NOMO-1 treated with DMSO at 0.1 percent for 48 hours (cell line): ENCODE measurements around the gene HSDL1.

Source experiments
- DNase-seq: peaks from one replicate; lab custom pipeline; 2025; ENCODE audit not compliant: unreplicated experiment; lab: John Stamatoyannopoulos, UW

HSDL1 gene

DNA sequence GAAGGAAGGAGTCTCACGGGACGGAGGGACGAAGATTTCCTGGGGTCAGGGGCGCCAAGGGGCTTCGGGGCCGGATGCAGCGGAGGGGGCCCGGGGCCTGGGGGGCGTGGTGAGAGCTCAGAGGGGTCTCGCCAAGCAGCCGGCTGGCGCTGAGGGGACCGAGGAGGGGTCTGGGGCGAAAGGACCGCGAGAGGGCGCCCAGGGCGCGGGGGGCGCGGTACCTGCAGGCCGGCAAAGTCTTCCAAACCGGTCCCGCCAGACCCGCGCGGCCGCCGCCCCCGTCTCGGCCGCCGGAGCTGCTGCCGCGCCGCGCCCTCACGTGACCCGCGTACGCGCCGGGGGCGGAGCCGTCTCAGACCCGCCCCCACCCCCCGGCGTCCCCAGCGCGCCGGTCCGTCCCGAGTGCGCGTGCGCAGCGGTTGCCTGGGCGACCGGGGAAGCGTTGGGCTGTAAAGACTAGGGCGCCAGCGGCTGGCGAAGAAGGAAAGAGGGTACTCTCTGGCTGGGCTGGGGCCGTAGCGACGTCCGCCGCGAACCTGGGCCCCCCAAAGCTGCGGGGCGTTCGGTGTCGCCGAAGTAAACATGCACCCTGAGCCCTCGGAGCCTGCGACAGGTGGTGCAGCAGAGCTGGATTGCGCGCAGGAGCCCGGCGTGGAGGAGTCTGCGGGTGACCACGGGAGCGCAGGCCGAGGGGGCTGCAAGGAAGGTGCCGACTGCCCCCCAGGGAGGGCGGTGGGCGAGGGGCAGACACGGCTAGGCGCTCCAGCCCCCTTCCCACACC is at the start of gene HSDL1, which contains the start of gene DNAAF1:
HSDL1 (minus strand) TSS at position 319 of the 781 bp plus-strand sequence. CDS start 13,856 bp downstream, outside the sequence.
DNAAF1 (plus strand) TSS at position 450 of the 781 bp plus-strand sequence; CDS start at position 583, 133 bp downstream.
- peak; percentile 59 for DNase-seq

DNA sequence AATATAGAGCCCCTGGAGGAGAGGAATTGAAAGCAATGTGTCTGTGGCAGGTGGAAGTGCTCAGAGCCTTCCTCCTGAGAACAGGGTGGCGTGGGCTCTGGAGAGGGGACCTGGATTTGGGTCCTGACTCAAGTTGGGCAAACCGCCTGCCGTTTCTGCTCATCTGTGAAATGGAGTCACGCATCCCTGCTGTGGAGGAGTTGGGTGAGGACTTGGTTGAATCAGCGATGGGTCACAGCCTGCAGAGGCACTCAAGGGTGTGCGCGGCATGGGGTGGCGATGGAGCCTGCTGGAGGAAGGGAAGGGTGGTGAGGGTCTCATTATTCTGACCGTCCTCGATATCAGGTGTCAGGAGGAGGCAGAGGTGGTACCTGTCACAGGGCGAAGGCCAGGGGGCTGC is 49.0 kb upstream of the HSDL1 start:
- no peak for DNase-seq

DNA sequence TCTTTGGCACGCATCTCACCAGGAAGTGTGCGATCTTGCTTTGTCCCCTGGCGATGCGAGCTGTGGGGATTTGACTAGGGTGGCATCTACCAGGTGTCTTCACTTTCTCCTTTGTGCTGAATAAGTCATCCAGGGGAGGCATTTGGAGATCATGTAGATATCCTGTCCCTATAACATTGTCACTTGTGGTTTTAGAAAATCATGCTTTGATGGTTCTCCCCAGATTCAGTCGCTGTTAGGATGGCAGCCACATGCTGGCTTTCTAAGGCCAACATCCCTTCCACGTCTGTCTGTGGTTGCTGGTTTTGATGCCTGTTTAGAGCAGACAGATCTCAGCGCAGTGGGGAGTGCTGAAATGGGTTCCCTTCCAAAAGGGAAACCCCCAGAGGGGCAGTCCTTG is 48.5 kb upstream of the HSDL1 start:
- DNase-seq, result no peak

DNA sequence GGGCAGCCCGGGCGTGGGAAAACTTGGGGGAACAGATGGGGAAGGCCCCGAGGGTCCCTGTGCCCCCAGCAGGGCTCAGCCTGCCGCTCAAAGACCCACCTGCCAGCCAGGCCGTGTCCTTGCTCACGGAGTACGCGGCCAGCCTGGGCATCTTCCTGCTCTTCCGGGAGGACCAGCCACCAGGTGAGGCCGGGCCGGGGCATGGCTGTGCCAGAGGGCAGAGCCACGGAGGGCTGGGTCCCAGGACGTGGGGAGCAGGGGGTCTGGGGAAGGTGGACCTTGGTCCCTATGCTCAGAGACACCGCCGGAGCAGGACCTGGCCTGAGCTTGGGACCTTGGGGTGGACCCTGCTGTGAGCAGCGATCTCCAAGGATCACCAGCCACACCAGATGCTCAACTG is 46.5 kb upstream of the HSDL1 start:
- no peak for DNase-seq

GRCh38 chr16:84190731-84191388 is 45.9 kb upstream of the HSDL1 start, which contains the start of gene ADAD2:
TSS of gene ADAD2 (plus strand) at chr16:84191157. CDS start at chr16:84191231, 74 bp downstream.
- DNase-seq, result no peak

DNA sequence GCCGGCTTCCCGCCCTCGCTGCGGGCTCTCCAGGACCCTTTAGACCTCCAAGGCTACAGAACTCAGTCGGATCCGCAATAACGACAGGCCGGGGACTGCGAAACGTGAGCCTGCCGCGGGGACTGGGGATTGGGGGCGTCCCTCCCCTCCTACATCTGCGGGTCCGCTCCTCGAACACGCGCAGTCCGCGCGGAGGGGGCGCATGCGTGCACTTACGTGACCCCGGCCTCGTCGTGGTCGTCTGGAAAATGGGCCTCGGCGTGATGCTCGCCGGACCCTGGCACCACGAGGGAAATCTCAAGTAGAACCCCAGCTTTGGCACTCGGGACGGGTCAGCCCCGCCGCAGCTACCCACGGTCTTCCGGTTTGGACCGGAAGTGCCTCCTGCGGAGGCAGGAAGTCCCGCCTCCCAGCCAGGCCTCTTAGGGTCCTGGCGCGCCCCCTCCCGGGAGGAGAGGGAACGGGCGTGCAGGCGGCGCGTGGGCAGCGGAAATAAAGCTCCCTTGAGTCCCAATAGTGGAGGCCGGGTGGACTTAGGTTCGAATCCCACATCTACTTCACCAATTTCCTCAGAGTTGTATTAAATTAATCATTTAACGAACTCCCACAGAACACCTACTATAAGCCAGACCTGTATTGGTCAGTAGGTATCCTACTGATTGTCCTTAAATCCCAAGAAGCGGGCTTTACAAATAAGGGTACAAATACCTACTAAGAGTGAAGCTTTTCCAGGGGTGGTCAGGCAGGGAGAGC is 41.9 kb upstream of the HSDL1 start, which contains the start of gene TAF1C:
TAF1C (minus strand) TSS at position 373 of the 753 bp plus-strand sequence. CDS start 2,069 bp downstream, outside the sequence.
- peak; percentile 86 for DNase-seq

DNA sequence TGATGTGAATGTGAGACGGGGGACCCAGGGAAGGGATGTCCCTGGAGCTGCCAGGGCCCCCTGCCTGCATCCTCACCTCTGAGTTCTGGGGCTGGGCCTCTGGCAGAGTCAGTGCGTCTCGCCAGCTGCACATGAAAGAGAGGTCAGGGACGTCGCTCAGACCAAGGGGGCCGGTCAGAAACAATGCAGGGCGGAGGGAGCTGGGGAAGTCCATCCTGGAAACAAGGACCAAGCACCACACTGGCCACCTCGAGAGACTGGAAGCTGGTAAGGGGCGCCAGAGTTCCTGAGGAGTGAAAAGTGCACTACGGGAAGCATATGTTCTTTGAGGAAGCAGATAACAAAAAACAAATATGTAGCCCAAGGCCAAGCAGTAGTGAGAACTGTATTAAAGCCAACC is 39.8 kb upstream of the HSDL1 start:
- DNase-seq, result no peak

DNA sequence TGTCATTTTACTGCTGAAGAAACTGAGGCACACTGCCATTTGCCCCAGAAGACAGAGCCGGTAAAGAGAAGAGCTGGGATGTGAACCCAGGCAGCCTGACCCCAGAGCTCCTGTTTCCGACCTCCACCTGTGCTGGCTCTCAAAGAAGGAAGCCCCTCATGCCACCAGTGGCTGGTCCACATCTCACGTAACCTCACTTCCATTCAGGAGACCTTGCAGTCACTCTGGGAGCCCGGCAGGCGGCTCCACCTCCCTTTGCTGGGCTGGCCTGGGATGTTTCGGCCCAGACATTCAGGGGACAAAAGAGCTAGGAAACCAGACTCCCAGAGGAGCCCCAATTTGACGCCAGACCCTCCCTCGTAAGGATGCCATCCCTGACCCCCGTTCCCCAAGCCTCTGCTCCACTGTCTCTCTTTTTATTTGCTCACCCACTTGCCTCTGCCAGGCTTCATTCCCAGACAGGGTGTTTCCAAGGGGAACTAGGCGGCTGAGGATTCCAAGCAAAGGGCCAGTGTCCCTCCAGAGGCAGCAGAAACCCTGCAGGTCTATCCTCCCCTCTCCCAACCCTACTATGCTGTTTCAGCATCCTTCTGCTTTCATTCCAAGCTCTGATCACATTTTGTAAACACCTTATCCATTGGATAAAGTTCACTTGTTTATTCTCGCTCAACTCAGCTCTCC is 39.1 kb upstream of the HSDL1 start:
- DNase-seq, result no peak

DNA sequence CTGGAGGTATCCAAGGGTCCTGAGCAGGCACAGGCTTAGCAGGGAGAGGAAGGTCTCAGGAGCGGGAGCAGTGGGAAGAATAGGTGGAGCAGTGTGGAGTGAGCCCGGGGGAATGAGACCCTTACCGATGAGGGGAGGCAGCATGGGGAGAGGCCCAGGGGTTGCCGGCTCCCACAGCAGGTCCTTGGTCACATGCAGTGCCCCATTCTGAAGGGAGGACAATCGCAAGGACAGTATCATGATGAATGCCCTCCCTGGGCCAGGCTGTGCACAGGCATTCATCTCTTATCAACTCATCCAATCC is 38.5 kb upstream of the HSDL1 start:
- no peak for DNase-seq

- no peak for DNase-seq
These were observed 37.9 kb upstream of the HSDL1 start for GRCh38 chr16:84182680-84183571.

- no peak for DNase-seq
These were observed 37.1 kb upstream of the HSDL1 start for GRCh38 chr16:84182104-84182503.

DNA sequence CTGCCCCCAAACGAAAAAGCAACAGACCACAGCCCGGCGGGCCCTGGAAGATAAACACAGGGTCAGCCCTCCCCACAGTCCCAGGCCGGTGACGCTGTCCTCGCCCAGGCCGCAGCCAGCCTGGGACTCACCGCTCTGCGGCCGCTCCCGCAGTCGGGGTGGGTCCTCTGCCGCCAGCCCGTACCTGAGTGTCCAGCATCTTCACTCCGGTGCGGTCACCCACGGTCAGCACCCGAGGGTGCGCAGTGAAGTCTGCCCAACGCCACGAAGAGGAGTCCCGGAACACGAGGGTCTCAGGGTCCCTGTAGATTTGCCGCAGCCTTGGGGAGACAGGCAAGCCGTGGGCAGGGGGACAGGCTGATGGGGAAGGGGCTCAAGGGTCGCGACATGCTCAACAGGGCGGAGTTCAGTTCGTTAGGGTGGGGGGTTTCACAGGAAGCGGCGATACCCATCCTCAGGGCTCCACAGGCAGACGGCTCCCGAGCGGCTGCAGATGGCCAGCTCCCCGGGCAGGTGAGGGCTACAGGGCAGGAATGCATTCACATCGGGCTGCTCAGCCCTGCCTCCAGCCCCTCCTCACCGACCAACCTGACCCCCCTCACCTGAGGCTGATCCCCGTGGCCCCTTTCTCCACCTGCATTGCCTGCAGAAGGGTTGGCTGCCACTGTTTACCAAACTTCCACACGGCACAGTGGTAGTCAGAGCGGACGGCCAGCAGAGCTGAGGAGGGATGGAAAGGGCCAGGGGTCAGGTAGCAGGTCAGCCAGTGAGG is 36.4 kb upstream of the HSDL1 start:
- no peak for DNase-seq

GRCh38 chr16:84180519-84181140 is 35.7 kb upstream of the HSDL1 start:
- no peak for DNase-seq

- no peak for DNase-seq
These were observed 34.8 kb upstream of the HSDL1 start for GRCh38 chr16:84179612-84180320.

DNA sequence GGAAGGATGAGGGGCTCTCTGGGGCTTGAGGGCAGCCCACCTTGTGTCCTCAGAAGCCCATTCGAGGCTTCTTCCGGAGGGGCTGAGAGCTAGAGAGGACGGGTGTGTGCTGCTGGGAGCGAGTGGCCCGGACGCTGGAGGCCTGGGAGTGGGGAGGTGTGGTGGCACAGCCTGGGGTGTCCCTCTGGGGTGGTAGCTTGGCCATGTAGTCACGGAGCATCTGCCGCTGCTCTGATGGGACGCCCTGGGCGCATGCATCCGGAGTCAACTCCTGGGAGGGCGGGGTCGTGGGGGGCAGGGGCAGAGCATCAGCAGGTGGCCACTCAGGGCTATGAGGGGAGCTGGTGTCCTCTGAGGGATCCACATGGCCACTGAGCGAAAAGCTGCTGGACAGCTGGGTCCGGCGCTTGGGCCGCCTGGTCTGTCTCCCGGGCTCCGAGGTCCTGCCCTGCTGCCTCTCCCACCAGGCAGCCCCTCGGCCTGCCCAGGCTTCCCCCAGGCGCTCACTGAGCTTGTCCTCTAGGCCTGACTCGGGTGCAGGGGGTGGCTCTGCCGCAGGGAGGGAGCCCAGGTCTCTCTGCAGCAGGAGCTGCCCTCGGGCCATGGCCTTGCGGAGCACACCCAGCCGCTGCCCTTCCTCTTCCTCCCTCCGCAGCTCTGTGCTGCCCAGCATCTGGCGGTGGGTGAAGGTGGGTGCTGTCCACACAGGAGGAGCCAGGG is 34.1 kb upstream of the HSDL1 start:
- DNase-seq, result no peak

DNA sequence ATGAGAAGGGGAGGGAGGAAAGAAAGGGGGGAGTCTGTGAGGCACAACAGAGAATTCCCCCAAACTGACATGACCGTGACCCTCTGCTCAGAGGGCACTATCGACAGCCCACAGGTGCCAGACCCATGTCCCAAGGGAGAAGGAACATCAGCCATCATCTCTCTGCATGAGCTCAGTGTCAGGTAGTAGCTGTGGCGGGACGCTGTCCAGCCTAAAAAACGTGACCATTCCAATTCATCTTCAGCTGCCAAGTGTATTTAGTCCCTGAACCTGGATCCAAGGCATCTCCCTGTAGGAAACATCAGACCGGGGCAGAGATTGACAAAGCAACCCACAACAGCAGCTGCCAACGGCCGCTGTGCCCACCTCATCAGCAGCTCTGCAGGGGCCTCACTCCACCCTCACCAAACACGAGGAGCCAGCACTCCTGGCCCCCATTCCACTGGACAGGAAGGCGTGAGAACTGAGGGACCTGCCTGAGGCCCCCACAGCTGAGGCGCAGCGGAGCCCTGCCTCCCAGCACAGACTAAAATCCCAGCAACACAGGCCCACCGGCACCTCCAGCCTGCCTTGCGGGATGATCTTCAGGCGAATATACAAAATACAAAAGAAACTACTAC is 33.3 kb upstream of the HSDL1 start:
- DNase-seq, result no peak

DNA sequence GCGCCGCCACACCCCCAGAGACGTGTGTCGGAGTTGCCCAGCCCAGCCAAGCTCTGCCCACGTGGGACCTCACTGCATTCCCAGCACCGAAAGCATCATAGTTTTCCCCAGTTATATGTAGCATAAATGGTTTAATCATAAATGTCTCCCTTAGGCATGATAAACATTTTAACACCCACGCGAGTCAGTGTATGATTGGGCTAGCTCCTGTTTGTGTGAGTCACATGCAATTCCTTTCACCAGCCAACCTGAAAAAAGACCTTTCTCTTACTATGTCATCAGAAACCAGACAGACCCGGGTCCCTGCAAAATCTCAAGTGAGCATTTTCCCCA is 32.7 kb upstream of the HSDL1 start:
- no peak for DNase-seq
